Hepatocyte (in vitro differentiated cells): ENCODE data around the gene LCE1D.

Experiments
- EZH2 ChIP-seq: fragments of 200-600 bp; sonication (generic); IDR thresholded peaks from 2 replicates; pipeline ENCODE4 v1.6.1; 2016; ENCODE audit warnings: antibody characterized with exemption, mild to moderate bottlenecking, borderline replicate concordance
- EZH2phosphoT487 ChIP-seq: fragments of 200-600 bp; sonication (generic); IDR thresholded peaks from one replicate; pipeline ENCODE4 v1.6.1; 2018; ENCODE audit warnings: antibody characterized with exemption, mild to moderate bottlenecking, low read depth, moderate library complexity; ENCODE audit not compliant: unreplicated experiment, severe bottlenecking
- TF ChIP-seq, protein P1 (sequence below): fragments of 200-600 bp; sonication (generic); IDR thresholded peaks from 2 replicates; pipeline ENCODE4 v1.5.1; 2016; ENCODE audit warnings: antibody characterized with exemption, mild to moderate bottlenecking; ENCODE audit not compliant: poor library complexity

GRCh38 chr1:152776361-152776760 is 20.2 kb upstream of the LCE1D start:
- TF ChIP-seq, protein P1, sequence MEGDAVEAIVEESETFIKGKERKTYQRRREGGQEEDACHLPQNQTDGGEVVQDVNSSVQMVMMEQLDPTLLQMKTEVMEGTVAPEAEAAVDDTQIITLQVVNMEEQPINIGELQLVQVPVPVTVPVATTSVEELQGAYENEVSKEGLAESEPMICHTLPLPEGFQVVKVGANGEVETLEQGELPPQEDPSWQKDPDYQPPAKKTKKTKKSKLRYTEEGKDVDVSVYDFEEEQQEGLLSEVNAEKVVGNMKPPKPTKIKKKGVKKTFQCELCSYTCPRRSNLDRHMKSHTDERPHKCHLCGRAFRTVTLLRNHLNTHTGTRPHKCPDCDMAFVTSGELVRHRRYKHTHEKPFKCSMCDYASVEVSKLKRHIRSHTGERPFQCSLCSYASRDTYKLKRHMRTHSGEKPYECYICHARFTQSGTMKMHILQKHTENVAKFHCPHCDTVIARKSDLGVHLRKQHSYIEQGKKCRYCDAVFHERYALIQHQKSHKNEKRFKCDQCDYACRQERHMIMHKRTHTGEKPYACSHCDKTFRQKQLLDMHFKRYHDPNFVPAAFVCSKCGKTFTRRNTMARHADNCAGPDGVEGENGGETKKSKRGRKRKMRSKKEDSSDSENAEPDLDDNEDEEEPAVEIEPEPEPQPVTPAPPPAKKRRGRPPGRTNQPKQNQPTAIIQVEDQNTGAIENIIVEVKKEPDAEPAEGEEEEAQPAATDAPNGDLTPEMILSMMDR: no peak
- TF ChIP-seq EZH2 (no peak), EZH2phosphoT487 (no peak)
